ENCODE results near the gene ERN2. TPM values are rescaled to one million over a fixed set of nuclear protein-coding genes. Genes with fewer than 3 reads are reported as not detected.

ERN2 gene
- total and polyA plus RNA-seq, 2 of the 13 experiments (the other 11 are each of a cell fraction or from before 2014, with no cell fraction given), result 2.2 to 3.5 TPM

GRCh38 chr16:23729503-23730424 lies 16.7 kb upstream of the ERN2 start (continued):
- no peak for TF ChIP-seq ZNF800 (CRISPR knock-in tag; IDR thresholded peaks at IDR 0.05)
- TF ChIP-seq, protein P1, sequence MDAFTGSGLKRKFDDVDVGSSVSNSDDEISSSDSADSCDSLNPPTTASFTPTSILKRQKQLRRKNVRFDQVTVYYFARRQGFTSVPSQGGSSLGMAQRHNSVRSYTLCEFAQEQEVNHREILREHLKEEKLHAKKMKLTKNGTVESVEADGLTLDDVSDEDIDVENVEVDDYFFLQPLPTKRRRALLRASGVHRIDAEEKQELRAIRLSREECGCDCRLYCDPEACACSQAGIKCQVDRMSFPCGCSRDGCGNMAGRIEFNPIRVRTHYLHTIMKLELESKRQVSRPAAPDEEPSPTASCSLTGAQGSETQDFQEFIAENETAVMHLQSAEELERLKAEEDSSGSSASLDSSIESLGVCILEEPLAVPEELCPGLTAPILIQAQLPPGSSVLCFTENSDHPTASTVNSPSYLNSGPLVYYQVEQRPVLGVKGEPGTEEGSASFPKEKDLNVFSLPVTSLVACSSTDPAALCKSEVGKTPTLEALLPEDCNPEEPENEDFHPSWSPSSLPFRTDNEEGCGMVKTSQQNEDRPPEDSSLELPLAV (CRISPR knock-in tag; conservative IDR thresholded peaks at IDR 0.05; ENCODE audit: low read depth), result no peak
- no peak for TF ChIP-seq MTA3 (CRISPR knock-in tag; IDR thresholded peaks at IDR 0.05)
- TF ChIP-seq, protein P2, sequence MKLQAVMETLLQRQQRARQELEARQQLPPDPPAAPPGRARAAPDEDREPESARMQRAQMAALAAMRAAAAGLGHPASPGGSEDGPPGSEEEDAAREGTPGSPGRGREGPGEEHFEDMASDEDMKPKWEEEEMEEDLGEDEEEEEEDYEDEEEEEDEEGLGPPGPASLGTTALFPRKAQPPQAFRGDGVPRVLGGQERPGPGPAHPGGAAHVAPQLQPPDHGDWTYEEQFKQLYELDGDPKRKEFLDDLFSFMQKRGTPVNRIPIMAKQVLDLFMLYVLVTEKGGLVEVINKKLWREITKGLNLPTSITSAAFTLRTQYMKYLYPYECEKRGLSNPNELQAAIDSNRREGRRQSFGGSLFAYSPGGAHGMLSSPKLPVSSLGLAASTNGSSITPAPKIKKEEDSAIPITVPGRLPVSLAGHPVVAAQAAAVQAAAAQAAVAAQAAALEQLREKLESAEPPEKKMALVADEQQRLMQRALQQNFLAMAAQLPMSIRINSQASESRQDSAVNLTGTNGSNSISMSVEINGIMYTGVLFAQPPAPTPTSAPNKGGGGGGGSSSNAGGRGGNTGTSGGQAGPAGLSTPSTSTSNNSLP (IDR thresholded peaks at IDR 0.05; ENCODE audit: low read depth, low read length), result no peak
- TF ChIP-seq ZFX (CRISPR knock-in tag; IDR thresholded peaks at IDR 0.05; ENCODE audit: low read depth), result no peak
- TF ChIP-seq NR1H2 (CRISPR knock-in tag; IDR thresholded peaks at IDR 0.05; ENCODE audit: borderline replicate concordance, low read depth), result no peak
- TF ChIP-seq ZBTB38 (CRISPR knock-in tag; IDR thresholded peaks at IDR 0.05), result no peak
- TF ChIP-seq TERF1 (CRISPR knock-in tag; IDR thresholded peaks at IDR 0.05), result no peak
- no peak for TF ChIP-seq XBP1 (CRISPR knock-in tag; IDR thresholded peaks at IDR 0.05)
- TF ChIP-seq RAD21 (CRISPR knock-in tag; IDR thresholded peaks at IDR 0.05), result no peak
- TF ChIP-seq MTF1 (CRISPR knock-in tag; IDR thresholded peaks at IDR 0.05), result no peak
- TF ChIP-seq ZNF205 (CRISPR knock-in tag; IDR thresholded peaks at IDR 0.05), result no peak
- TF ChIP-seq ZSCAN20 (CRISPR knock-in tag; IDR thresholded peaks at IDR 0.05; ENCODE audit: borderline replicate concordance), result no peak
- no peak for TF ChIP-seq ASH2L (IDR thresholded peaks at IDR 0.05; ENCODE audit: insufficient read length, low read depth, low read length)
- TF ChIP-seq ZNF280B (CRISPR knock-in tag; IDR thresholded peaks at IDR 0.05; ENCODE audit: borderline replicate concordance), result no peak
- TF ChIP-seq ZNF121 (CRISPR knock-in tag; IDR thresholded peaks at IDR 0.05), result 0 out of 2 replicates have a peak, but pooled peaks have one; percentile 8
- 0 out of 2 replicates have a peak, but pooled peaks have one; percentile 52 for TF ChIP-seq HMG20A (CRISPR knock-in tag; IDR thresholded peaks at IDR 0.05; ENCODE audit: borderline replicate concordance)
- no peak for TF ChIP-seq ZNF367 (CRISPR knock-in tag; IDR thresholded peaks at IDR 0.05; ENCODE audit: borderline replicate concordance)
- no peak for TF ChIP-seq CENPX (CRISPR knock-in tag; IDR thresholded peaks at IDR 0.05)
- no peak for TF ChIP-seq SPEN (CRISPR knock-in tag; IDR thresholded peaks at IDR 0.05; ENCODE audit: low read depth)
- TF ChIP-seq SCMH1 (CRISPR knock-in tag; IDR thresholded peaks at IDR 0.05; ENCODE audit: borderline replicate concordance), result no peak

Data from HepG2 (cell line).